ENCODE results near the gene HPCA. TPM values are rescaled to one million over a fixed set of nuclear protein-coding genes. Genes with fewer than 3 reads are reported as not detected.

The HPCA gene
- total and polyA plus RNA-seq, 2 donors (not counting 1 experiment from before 2014, with no cell fraction given) = 0.33 TPM; not detected in 1

GRCh38 chr1:32877211-32878110 is 8.8 kb upstream of the HPCA start:
- Histone ChIP-seq H3K79me2 (ENCODE audit: control insufficient read depth, insufficient read depth, low read length) (no peaks in the 10 kb centered on the region), H3K9ac (ENCODE audit: insufficient read depth, low read length) (no peak overlapping the region), H3K36me3 (ENCODE audit: control insufficient read depth, insufficient read depth, low read length) (no peaks in the 10 kb centered on the region), H2AFZ (ENCODE audit: low read length) (no peak overlapping the region), H3K4me2 (ENCODE audit: extremely low read depth, insufficient read depth, low read length) (no peak overlapping the region), H3K9me3 (ENCODE audit: control insufficient read depth, insufficient read depth, low read depth, low read length) (no peaks in the 10 kb centered on the region), H3K27ac (ENCODE audit: insufficient read depth, low read length) (no peak overlapping the region), H3K4me3 (replicated peaks in 1 of 4; ENCODE audit: control extremely low read depth in 1 of 4, insufficient read depth in 1 of 4, low read depth in 3 of 4, low read length in 4 of 4) (no peak overlapping the region), H3K4me1 (ENCODE audit: control insufficient read depth, extremely low read depth, insufficient read depth, low read length) (no peaks in the 10 kb centered on the region), H3K27me3 (ENCODE audit: control insufficient read depth, insufficient read depth, low read length) (no peaks in the 10 kb centered on the region), H4K20me1 (ENCODE audit: control insufficient read depth, extremely low read depth, insufficient read depth, low read length) (no peaks in the 10 kb centered on the region)
- no peak for DNase-seq (ENCODE audit: low read depth in 2 of 2)
- TF ChIP-seq CTCF (conservative IDR thresholded peaks at IDR 0.05 in 1 of 2, IDR thresholded peaks at IDR 0.05 in 1 of 2; ENCODE audit: low read depth in 1 of 2, low read length in 2 of 2) = no peak
- no peak for TF ChIP-seq EZH2 (IDR thresholded peaks at IDR 0.05; ENCODE audit: low read length, missing control alignments)

GRCh38 chr1:32878183-32878582 is 8.1 kb upstream of the HPCA start:
- no peaks in the 10 kb centered on the region for H3K9me3 ChIP-seq (ENCODE audit: control insufficient read depth, insufficient read depth, low read depth, low read length)
- H3K4me3 ChIP-seq (replicated peaks in 1 of 4; ENCODE audit: control extremely low read depth in 1 of 4, insufficient read depth in 1 of 4, low read depth in 3 of 4, low read length in 4 of 4) = no peak overlapping the region
- no peaks in the 10 kb centered on the region for H3K36me3 ChIP-seq (ENCODE audit: control insufficient read depth, insufficient read depth, low read length)
- no peaks in the 10 kb centered on the region for H3K79me2 ChIP-seq (ENCODE audit: control insufficient read depth, insufficient read depth, low read length)
- no peak overlapping the region for H2AFZ ChIP-seq (ENCODE audit: low read length)
- H3K27ac ChIP-seq (ENCODE audit: insufficient read depth, low read length) = no peak overlapping the region
- H3K4me1 ChIP-seq (ENCODE audit: control insufficient read depth, extremely low read depth, insufficient read depth, low read length) = no peaks in the 10 kb centered on the region
- no peaks in the 10 kb centered on the region for H3K27me3 ChIP-seq (ENCODE audit: control insufficient read depth, insufficient read depth, low read length)
- TF ChIP-seq CTCF (conservative IDR thresholded peaks at IDR 0.05 in 1 of 2, IDR thresholded peaks at IDR 0.05 in 1 of 2; ENCODE audit: low read depth in 1 of 2, low read length in 2 of 2) = no peak
- TF ChIP-seq EZH2 (IDR thresholded peaks at IDR 0.05; ENCODE audit: low read length, missing control alignments) = no peak
- no peak overlapping the region for H3K4me2 ChIP-seq (ENCODE audit: extremely low read depth, insufficient read depth, low read length)
- no peaks in the 10 kb centered on the region for H4K20me1 ChIP-seq (ENCODE audit: control insufficient read depth, extremely low read depth, insufficient read depth, low read length)
- H3K9ac ChIP-seq (ENCODE audit: insufficient read depth, low read length) = no peak overlapping the region
- peak in 1 of 2 donors; percentile 30 for DNase-seq (ENCODE audit: low read depth in 2 of 2)

GRCh38 chr1:32878637-32879041 is 7.7 kb upstream of the HPCA start:
- no peaks in the 10 kb centered on the region for H3K9me3 ChIP-seq (ENCODE audit: control insufficient read depth, insufficient read depth, low read depth, low read length)
- H3K27ac ChIP-seq (ENCODE audit: insufficient read depth, low read length) = no peak overlapping the region
- no peaks in the 10 kb centered on the region for H4K20me1 ChIP-seq (ENCODE audit: control insufficient read depth, extremely low read depth, insufficient read depth, low read length)
- H3K4me2 ChIP-seq (ENCODE audit: extremely low read depth, insufficient read depth, low read length) = no peak overlapping the region
- DNase-seq (ENCODE audit: low read depth in 2 of 2) = no peak
- no peak overlapping the region for H2AFZ ChIP-seq (ENCODE audit: low read length)
- H3K4me1 ChIP-seq (ENCODE audit: control insufficient read depth, extremely low read depth, insufficient read depth, low read length) = no peaks in the 10 kb centered on the region
- no peaks in the 10 kb centered on the region for H3K79me2 ChIP-seq (ENCODE audit: control insufficient read depth, insufficient read depth, low read length)
- no peak overlapping the region for H3K4me3 ChIP-seq (replicated peaks in 1 of 4; ENCODE audit: control extremely low read depth in 1 of 4, insufficient read depth in 1 of 4, low read depth in 3 of 4, low read length in 4 of 4)
- no peaks in the 10 kb centered on the region for H3K36me3 ChIP-seq (ENCODE audit: control insufficient read depth, insufficient read depth, low read length)
- H3K27me3 ChIP-seq (ENCODE audit: control insufficient read depth, insufficient read depth, low read length) = peaks cover 4% of the 10 kb centered on the region
- H3K9ac ChIP-seq (ENCODE audit: insufficient read depth, low read length) = no peak overlapping the region
- TF ChIP-seq CTCF (conservative IDR thresholded peaks at IDR 0.05 in 1 of 2, IDR thresholded peaks at IDR 0.05 in 1 of 2; ENCODE audit: low read depth in 1 of 2, low read length in 2 of 2) (no peak), EZH2 (IDR thresholded peaks at IDR 0.05; ENCODE audit: low read length, missing control alignments) (no peak)
